H4 (cell line): ENCODE data around the gene ARHGAP23. TPM values are rescaled to one million over a fixed set of nuclear protein-coding genes. Genes with fewer than 3 reads are reported as not detected.
"Not testable (repeated sequence)": the region's sequence is repeated elsewhere in the genome, so short reads cannot be mapped to it uniquely, and the experiment has no call there.

Source experiments
- DNase-seq: peaks from one replicate; pipeline ENCODE4 v3.0.0-alpha.2; 2015; ENCODE audit warnings: low spot score
- total RNA-seq: library from RNA; depleted of rRNA; stranded (reverse); fragments of >200 nt; shearing (Covaris generic); gene quantifications from 2 replicates; pipeline ENCODE4 v1.2.3, GENCODE V29; 2014

The ARHGAP23 gene
- total RNA-seq, 1 experiment from 2014 or later = 11.7 TPM

DNA sequence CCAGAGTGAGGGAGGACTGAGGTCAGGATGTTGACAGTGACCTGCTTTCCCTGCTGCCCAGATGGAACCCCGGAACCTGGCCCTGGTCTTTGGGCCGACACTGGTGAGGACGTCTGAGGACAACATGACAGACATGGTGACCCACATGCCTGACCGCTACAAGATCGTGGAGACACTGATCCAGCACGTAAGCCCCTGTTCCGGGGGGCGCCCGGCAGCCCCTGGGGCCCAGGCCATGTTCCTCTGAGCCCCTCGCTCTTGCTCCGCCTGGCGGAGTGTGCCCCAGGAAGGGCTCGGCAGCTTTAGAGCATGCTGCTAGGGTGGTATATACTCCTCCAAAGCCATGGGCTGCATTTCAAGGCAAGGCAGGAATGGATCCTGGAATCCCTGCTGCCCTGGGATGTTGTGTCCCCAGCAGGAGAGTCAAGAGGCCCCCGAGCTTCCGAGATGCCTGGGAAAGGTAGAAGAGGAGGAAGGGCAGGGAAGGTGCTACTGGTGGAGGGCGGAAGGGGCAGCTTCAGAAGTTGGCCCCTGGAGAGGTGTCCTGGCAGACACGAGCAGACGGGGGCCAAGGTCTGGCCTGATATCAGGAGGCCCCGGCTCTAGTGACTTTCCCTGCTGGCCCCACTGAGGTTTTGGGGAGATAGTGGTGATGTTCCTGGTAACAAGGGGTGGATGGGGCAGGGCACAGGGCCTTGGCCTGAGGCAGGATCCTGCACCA lies 63.2 kb downstream of the ARHGAP23 start:
- not testable (repeated sequence) for DNase-seq

DNA sequence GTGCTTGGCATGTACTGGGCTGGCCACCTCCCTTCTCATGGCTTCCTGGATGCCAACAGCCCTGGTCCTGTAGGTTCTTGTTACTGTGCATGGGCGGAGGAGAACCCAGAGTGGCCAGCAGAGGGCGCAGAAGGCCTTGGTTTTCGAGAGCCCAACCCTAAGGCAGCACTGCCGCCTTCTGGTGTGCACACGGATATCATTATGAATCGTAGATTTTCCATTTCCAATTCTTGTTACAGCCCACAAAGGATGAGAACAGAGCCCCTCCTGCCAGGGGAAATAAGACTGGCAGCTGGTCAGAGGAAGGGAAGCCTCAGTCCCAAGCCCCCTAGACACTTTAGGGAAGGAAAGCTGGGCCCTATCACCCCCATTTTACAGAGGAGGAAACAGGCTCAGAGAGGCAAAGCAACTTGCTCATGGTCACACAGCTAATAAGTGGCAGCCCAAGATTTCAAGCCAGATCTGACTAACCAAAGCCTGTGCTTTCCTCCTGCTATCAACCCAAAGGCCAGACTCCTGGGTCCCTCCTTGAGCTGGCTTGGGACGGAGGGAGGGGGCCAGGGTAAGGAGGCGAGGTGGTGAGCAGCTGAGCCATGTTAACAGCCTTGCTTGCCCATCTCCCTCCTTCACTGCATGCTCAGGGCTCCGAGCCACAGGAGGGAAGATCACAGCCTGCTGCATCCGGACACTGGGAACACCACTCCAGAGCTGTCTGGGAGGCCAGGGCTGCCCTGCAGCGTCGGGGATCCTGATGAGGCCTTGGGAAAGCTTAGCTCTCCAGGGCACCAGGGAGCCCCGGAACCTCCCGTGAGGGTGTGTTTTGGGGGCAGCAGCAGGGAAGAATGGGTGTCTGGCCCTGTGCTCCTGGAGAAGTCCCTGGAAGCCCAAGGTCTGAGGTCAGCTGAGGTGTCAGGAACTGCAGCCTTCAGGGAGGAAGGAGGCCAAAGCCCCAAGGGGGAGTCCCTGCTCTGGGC lies 64.1 kb downstream of the ARHGAP23 start:
- DNase-seq = peak; percentile 79

DNA sequence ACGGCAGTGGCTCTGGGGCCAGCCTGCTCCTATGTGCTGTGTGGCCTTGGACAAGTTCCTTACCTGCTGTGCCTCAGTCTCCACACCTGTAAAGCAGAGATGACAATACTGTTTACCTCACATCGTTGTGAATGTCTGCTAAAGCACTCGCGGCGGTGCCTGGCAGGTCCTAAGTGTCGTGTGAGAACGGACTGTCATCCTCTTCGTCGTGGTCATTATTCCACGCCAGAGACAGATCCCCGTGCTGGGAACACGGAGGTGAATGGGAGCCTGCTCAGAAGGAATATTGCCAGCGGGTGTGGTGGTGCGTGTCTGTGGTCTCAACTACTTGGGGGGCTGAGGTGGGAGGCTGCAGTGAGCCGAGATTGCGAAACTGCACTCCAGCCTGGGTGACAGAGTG lies 65.9 kb downstream of the ARHGAP23 start:
- not testable (repeated sequence) for DNase-seq

DNA sequence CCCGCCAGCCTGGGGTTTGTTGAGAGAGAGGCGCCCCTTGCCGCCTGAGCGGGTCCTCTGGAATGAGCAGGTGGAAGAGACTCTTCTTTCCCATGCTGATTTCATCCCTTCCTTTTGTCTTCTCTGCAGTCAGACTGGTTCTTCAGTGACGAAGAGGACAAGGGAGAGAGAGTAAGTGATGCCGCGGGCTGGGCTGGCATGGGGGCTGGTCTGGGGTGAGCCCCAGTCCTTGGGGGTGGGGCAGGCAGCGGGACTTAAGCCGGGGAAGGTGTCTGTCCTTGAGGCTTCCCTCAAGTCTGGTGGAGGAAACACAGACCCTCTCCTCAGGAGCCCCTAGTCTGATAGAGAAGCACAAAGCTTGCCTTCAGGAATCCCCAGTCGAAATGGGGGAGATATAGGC lies 69.4 kb downstream of the ARHGAP23 start:
- not testable (repeated sequence) for DNase-seq

DNA sequence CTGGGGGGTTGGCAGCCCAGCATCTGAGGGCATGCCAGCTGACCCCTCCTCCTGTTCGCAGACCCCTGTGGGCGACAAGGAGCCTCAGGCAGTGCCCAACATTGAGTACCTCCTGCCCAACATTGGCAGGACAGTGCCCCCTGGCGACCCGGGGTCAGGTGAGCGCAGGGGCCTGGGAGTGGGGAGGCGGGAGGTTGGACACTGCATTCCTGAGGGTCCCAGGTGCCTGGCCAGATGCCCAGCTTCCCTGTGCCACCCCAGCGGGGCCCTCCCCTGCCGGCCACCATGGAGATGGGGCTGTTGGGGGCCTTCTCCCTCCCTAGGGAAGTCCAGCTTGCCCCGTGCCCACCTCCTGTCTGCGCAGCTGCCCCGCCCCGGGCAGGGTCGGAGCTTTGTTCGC lies 70.1 kb downstream of the ARHGAP23 start:
- no peak for DNase-seq

DNA sequence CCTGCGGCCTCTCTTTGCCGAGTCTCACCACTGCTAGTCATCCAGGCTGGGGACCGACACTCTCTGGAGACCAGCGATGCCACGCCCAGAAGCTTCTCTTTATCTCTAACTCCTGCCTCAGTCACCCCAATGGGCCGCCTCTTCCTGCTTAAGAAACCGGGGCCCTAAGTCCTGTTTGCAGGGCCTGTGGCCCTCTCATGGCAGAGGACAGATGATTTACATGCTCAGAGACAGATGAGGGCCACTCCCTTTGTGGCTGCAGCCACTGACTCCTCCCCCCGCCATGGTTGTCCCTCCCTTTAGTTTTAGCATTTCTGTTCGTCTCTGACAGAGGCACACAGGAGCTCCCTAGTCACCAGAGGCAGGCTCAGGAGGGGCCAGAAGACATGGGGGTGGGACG lies 71.0 kb downstream of the ARHGAP23 start:
- not testable (repeated sequence) for DNase-seq

DNA sequence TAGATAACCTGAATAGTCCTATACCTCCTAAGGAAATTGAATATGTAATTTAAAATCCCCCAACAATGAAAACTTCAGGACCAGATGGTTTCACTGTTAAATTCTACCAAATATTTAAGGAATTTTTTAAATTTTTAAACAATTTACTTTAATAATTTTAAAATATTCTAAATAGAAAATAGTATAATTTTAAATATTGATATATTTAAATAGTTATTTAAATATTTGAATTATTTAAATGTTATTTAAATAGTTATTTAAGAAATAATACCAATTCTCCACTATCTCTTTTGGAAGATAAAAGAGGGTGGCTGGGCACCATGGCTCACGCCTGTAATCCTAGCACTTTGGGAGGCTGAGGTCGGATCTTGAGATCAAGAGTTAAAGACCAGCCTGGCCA lies 73.5 kb downstream of the ARHGAP23 start:
- not testable (repeated sequence) for DNase-seq

DNA sequence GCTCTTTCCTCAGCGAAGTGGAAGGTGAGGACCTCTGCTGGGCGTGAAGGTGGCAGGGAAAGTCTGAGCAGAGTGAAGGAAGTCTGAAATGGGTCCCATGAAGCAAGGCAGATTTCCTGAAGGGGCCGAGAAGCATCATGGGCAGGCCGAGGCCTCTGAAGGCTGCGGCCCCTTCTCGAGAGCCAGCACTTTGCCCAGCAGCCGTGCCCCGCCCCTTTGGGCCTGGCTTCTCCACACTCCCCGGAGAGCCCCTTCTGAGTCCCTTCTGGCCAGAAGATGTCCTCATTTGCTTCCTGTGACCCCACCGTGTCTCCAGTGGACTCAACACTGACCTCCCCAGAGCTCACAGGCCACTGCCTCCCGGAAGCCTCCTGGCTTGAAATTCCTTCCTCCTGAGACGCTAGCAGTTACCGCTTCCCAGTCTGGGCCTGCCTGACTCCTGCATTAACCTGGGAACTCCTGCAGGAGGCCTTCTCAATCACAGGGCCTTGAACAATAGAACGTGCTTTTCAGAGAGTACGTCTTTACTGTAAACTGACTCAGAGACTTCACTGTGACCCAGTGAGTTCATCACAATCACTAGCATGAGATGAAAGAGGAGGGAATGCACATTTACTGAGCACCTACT lies 75.1 kb downstream of the ARHGAP23 start:
- not testable (repeated sequence) for DNase-seq

DNA sequence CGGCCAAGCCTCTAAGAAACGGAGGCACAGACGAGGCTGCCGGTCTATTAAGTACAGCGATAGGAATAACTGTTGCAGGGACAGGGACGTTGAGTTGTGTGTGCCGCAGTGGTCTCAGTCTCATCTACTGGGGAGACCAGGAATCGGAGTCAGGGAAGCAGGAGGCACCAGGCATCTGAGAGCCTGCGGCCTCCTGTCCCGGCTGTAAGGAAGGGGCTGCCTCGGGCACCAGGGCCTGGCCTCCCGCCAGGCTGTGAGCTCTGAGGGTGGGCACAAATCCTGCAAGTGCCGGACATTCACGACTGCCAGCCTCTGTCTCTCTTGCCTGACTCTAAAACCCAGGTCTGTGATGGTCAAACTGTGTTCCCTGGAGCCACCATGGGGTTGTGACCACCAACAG lies 76.0 kb downstream of the ARHGAP23 start:
- DNase-seq = no peak

DNA sequence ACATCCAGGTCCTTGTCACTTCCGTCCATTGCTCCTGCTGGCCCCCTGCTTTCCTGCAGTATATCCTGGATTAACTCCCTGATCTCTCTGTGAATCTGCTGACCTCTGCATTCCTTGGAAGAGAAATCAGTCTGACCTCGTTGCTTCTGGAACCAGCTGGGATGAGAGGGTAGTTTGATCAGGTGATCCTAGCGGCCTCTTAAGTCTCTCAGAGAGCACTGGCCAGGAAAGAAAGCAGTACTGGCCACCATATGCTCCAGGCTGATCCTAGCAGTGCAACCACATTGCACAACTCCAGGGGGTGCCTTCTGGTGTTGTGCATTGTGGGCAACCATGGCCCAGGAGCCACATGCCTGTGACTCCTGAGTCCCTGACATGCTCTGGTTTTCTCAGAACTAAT lies 79.2 kb downstream of the ARHGAP23 start:
- DNase-seq = no peak

DNA sequence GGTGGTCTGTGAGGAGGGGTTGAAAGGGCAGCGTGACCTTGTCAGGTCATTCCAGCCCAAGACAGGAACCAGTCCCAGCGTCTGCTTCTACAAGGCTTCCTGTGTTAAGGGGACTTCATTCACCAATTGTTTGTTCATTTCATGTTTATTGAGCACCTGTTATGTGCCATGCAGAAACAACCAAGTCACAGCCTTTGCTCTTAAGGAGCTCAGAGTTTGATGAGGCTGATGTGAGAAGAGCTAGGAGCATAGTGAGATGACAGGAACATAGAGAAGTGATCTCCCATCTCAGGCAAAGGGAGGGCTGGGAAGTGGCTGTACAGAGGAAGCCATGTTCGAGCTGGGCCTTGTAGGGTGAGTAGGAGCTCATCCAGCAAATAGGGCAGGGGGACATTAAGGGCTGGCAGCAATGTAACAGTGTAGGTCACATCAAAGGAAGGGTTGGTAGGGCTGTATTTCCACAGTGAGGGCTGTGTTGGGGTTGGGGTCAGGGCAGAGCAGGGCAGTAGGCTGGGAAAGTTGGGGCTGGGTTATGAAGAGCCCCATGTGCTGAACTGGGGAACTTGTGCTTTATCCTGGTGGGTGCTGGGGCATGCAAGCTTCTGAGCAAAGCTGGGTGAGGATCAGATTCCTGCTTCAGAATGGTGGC lies 79.8 kb downstream of the ARHGAP23 start:
- DNase-seq = no peak

DNA sequence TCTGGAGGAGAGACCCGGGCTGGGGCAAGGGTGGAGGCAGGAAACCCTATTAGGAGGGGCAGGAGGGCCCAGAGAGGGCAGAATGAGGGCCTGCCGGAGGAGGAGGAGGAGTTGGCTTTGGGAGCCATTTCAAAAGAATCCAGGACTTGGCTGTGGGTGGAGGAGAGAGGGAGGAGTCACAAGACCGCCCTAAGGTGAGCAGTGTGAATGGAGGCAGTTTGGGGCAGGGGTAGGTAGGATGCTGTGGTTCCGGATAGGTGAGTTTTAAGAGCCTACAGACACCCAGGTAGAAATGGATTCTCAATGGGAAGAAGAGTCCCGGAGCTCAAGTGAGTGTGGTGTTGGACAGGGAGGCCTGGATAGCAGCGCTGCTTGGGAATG lies 80.3 kb downstream of the ARHGAP23 start:
- DNase-seq = no peak

DNA sequence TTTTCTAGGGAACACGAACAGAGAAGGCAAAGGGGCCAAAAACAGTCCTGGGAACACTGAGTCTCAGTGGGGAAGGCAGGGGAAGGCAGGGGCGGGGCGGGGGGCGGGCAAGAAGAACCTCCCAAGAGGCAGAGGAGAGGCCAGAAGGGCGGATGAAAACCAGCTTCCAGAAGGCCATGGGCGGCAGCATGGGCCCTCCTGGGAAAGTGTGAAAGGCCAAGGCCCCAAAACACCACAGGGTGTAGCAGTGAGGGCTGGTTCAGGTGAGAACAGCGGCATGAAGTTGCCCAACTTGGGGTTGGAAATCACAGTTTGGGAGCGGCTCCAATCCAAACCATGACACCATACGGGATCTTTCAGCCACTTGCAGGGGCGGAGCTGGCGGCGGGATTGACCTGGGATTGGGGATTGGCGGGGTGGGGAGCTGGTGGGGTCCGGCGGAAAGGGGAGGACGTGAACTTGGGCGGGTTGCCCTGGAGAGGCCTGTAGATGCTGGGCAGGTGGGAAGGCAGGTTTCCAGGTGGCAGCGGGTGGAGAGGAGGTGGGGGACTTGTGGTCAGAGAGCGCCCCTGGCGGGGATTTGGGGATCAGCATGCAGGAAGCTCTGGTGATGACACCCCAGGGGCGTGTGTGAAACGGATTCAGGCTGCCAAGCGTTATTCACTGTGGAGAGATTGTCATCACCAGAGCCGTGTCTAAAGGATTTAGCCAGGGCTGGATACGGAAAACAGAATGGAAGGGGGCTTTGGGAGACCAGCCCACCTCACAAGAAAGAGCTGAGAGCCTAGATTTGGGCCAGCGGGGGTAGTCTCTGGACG lies 80.9 kb downstream of the ARHGAP23 start:
- peak; percentile 46 for DNase-seq

DNA sequence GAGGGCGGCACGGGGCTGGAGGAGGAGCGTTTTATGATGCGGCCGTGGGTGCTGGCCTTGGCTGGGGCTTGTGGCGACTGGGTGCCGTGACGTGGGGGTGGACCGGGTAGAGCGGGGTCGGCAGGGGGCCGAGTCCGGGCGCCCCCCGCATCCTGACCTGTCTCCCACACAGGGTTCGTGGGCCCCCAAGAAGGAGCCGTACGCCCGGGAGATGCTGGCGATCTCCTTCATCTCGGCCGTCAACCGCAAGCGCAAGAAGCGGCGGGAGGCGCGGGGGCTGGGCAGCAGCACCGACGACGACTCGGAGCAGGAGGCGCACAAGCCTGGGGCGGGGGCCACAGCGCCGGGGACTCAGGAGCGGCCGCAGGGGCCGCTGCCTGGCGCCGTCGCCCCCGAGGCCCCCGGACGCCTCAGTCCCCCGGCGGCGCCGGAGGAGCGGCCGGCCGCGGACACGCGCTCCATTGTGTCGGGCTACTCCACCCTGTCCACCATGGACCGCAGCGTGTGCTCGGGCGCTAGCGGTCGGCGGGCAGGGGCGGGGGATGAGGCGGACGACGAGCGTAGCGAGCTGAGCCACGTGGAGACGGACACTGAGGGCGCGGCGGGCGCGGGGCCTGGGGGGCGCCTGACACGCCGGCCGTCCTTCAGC lies 81.6 kb downstream of the ARHGAP23 start:
- DNase-seq = no peak

DNA sequence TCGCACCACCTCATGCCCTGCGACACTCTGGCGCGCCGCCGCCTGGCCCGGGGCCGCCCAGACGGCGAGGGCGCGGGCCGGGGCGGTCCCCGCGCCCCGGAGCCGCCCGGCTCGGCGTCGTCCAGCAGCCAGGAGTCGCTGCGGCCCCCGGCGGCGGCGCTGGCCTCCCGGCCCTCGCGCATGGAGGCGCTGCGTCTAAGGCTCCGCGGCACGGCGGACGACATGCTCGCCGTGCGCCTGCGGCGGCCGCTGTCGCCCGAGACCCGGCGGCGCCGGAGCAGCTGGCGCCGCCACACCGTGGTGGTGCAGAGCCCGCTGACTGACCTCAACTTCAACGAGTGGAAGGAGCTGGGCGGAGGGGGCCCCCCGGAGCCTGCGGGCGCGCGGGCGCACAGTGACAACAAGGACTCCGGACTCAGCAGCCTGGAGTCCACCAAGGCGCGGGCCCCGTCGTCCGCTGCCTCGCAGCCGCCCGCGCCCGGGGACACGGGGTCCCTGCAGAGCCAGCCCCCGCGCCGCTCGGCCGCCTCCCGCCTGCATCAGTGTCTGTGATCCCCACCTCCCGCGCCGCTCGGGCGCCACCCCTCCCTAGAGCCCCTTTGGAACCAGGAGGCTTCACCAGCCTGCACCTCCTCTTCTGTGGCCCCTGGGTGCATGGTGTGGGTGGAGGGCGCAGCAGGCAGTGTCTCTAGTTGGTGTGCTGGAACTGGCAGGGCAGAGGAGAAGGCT lies 82.3 kb downstream of the ARHGAP23 start:
- DNase-seq = no peak

DNA sequence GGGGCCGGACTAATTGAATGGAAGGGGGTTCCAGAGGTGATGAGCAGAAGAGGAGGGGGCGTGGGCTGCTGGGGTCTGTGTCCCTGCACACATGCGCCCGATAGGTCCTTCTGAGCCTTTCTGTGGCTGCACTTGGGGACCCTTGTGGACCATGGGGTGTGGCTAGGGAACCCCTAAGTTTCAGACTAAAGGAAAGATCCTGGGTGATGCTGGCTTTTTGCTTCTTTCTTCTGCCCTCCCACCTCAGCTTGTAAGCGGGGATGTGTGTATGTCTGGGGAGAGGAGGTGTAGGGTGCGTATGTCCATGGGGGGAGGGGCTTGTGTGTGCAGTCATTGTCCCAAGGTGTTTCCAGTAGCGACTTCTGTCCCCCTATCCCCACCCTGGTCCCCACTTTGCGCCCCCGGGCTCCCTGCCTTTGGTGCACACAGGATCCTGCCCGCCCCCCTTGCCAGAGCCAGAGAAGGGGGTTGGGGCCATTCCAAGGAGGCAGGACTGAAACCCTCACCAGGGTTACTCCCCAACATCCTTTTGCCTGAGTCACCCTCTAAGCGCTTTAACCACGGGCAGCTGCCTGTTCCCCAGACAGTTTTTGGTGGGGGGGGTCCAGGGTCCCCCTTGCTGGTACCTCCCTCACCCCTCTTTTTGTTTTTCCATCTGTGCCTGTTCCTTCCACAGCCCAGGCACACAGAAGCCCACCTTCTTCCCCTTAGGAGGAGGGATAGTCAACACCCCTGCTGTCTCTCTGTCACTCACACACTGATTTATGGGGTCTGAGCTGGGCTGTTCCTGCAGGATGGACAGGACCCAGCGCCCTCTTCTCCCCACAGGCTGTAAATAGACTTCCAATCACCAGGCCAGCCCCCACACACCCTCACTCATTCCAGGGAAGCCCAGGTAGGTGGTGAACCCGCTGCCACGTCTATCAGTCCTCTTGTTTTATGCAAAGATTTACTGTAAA lies 83.2 kb downstream of the ARHGAP23 start:
- no peak for DNase-seq

DNA sequence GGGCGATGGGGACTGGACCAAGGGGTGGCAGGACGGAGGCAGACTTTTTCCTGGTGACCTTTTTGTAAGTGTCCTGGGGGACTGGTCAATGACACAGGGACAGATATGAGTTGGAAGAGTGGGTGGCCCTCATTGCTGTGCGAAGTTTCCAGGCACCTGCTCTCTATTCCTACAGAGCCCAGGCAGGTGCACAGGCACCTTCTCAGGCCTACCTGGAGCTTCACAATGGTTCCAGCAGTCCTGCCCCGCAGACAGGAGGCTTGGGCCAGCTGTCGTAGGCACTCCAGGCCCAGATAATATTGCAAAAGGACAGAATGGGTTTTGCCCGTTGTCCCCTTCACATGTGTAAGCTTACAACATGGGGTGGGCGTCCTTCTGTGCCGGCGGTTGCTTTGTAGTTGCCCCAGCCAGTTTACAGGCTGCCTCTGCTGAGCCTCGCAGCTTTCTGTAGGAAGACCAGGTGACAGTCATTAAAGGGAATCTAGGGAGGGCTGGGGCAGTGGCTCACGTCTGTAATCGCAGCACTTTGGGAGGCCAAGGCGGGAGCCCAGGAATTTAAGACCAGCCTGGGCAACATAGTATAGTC lies 84.3 kb downstream of the ARHGAP23 start:
- DNase-seq = no peak

DNA sequence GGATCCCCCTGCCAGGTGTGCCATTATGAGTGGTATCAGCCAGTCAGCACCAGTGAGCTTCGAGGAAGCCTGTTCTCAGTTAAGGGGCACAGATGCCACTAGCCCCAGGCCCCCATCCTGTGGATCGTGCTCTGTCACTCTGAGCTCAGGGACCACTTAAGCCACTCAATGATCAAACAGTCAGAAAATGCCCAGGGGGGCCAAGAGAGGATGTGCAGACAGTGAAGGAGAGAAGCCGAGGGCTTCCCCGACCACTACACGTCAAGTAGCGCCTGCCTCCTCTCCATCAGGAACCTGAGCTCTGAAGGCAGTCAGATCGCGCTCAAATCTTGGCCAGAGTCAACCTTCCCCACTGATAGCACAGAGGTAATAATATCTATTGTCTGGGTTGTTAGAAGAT lies 98.3 kb downstream of the ARHGAP23 start:
- DNase-seq = not testable (repeated sequence)
